Lower lobe of right lung (tissue), 2 donors: ENCODE measurements around the gene KRT86. TPM values are rescaled to one million over a fixed set of nuclear protein-coding genes. Genes with fewer than 3 reads are reported as not detected.
"Not testable (repeated sequence)": the region's sequence is repeated elsewhere in the genome, so short reads cannot be mapped to it uniquely, and the experiment has no call there.

Source experiments
- ATAC-seq, 2 donors: fragments of 200-7000 bp; cut with Tn5 transposase; one replicate each; pipeline ENCODE4 v1.9.1; 2020 to 2022; ENCODE audit warnings: mild to moderate bottlenecking in 2 of 2, moderate library complexity in 2 of 2
- DNase-seq: peaks from one replicate; pipeline ENCODE4 v3.0.0-alpha.2; 2020
- H3K27ac ChIP-seq: fragments of 200-600 bp; one replicate; pipeline ENCODE4 v1.8.0; 2022
- H3K27me3 ChIP-seq: fragments of 200-600 bp; one replicate; pipeline ENCODE4 v1.8.0; 2022; ENCODE audit warnings: low read depth
- H3K36me3 ChIP-seq: fragments of 200-600 bp; one replicate; pipeline ENCODE4 v1.8.0; 2022; ENCODE audit warnings: mild to moderate bottlenecking
- H3K4me1 ChIP-seq: fragments of 200-600 bp; one replicate; pipeline ENCODE4 v1.8.0; 2022
- H3K4me3 ChIP-seq: fragments of 200-600 bp; one replicate; pipeline ENCODE4 v1.8.0; 2022; ENCODE audit warnings: mild to moderate bottlenecking
- H3K9me3 ChIP-seq: fragments of 200-600 bp; one replicate; pipeline ENCODE4 v1.8.0; 2022
- CTCF ChIP-seq: fragments of 200-600 bp; IDR thresholded peaks from one replicate; pipeline ENCODE4 v1.8.0; 2022; ENCODE audit warnings: antibody characterized with exemption, mild to moderate bottlenecking
- intact Hi-C: fragments of 100-400 bp; cut with DNase I; formaldehyde crosslinking; loops from one replicate; pipeline ENCODE4 v1.11.0; 2022
- total RNA-seq: library from RNA; stranded (reverse); fragmentation: NEBNext Ultra II Directional; extraction: Animal tissue kit (Norgen Biotek cat#: 25700); gene quantifications from one replicate; pipeline ENCODE4 v1.2.1, GENCODE V29; 2021
- donor health status: DM: no; HTN: yes; CAD: no; lungs with severe emphysema.

The KRT86 gene
- total RNA-seq, 1 donor from 2014 or later = 0.74 TPM

DNA sequence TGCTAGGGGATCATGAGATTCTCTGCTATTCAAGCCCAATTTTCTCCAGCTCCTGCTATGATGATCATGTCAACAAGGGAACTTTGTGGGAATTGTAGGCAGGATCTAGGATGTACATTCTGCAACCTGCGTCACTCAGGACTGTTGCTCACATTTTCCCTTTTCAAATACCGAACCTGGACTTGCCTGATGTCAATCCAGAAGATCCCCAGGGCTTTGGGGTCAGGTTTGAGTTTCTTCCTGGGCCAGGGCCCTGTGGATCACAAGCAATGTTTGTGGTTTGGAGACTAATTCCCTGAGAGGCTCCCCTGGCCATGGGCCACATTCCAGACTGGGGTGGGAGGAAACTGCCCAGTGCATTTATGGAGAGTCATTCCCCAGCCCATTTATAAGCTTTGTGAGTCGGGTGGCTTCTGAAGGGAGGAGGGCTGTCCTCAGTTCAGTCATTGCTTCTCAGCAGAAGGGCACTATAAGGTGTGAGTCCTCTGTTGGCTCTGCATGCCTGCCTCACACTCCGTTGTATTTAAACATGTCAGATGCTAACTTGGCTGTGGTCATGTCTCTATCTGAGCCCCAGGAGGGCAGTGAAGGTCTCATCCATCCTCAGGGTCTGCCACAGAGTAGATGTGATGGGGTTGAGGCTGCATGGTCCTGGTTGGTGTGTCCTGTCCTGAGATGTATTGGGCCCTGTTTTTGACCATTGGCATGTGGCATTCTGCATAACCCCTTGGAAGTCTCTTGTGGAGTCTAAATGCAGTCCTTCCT is 6.5 kb downstream of the KRT86 start:
- Histone ChIP-seq H3K4me3 (no peak overlapping the region), H3K36me3 (no peaks in the 10 kb centered on the region), H3K4me1 (peaks cover 30% of the 10 kb centered on the region), H3K27me3 (peaks cover 7% of the 10 kb centered on the region), H3K9me3 (no peaks in the 10 kb centered on the region), H3K27ac (peak overlapping the region; percentile 82)
- intact Hi-C loops = no loop called here
- DNase-seq (peak; percentile 77), ATAC-seq (peak; percentile 69 to 75)
- no peak for TF ChIP-seq CTCF

DNA sequence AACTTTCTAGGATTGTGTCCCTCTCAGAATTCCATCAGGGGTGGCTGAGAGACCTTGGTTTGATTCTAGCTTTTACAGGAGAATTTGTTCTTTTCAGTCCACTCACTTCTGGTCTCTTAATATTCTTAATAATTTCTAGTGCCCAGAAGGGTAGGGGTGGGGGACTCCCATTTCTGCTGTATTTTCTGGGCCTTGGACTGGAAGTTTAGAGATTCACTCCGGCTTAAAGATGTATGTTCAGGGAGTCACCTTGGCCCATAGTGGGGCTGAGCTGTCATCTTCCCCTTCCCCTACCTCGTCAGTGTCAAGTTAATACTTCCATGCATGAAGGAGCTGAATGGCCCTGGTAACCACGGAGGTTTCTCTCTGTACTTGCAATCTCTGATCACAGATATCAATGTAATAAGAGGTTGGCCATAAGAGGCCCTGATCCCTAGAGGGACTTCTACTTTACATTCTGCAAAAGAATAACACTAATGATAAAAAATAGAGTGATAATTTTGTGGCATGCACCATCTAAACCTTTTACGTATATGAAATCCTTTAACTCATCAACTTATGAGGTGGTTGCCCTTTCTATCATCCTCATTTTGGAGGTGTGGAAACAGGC is 10.2 kb downstream of the KRT86 start:
- no peak for ATAC-seq
- H3K27me3 ChIP-seq = no peaks in the 10 kb centered on the region
- H3K36me3 ChIP-seq = no peaks in the 10 kb centered on the region
- no peak overlapping the region for H3K27ac ChIP-seq
- no peak for DNase-seq
- H3K4me1 ChIP-seq = peaks cover 19% of the 10 kb centered on the region
- no peak overlapping the region for H3K4me3 ChIP-seq
- H3K9me3 ChIP-seq = no peaks in the 10 kb centered on the region
- intact Hi-C loops = no loop called here
- TF ChIP-seq CTCF = no peak

- no peaks in the 10 kb centered on the region for H3K36me3 ChIP-seq
- H3K4me1 ChIP-seq = peaks cover 13% of the 10 kb centered on the region
- intact Hi-C loops = no loop called here
- H3K9me3 ChIP-seq = no peaks in the 10 kb centered on the region
- H3K27me3 ChIP-seq = no peaks in the 10 kb centered on the region
- no peak for TF ChIP-seq CTCF
- DNase-seq (no peak), ATAC-seq (no peak)
- H3K27ac ChIP-seq = no peak overlapping the region
- H3K4me3 ChIP-seq = no peak overlapping the region
Measured at GRCh38 chr12:52285172-52285745, 10.8 kb downstream of the KRT86 start.

GRCh38 chr12:52285851-52286530 is 11.5 kb downstream of the KRT86 start:
- DNase-seq = no peak

GRCh38 chr12:52286857-52287785 is 12.7 kb downstream of the KRT86 start:
- intact Hi-C loops, H3K27me3 ChIP-seq, H3K36me3 ChIP-seq, DNase-seq, H3K4me3 ChIP-seq, H3K4me1 ChIP-seq, H3K9me3 ChIP-seq, ATAC-seq, H3K27ac ChIP-seq: not testable (repeated sequence)

More at GRCh38 chr12:52285851-52286530, 11.5 kb downstream of the KRT86 start:
- Histone ChIP-seq H3K27ac (no peak overlapping the region), H3K9me3 (no peaks in the 10 kb centered on the region), H3K4me1 (peaks cover 6% of the 10 kb centered on the region), H3K27me3 (no peaks in the 10 kb centered on the region), H3K4me3 (no peak overlapping the region), H3K36me3 (no peaks in the 10 kb centered on the region)
- no peak for ATAC-seq
- intact Hi-C loops = no loop called here
- TF ChIP-seq CTCF = no peak

DNA sequence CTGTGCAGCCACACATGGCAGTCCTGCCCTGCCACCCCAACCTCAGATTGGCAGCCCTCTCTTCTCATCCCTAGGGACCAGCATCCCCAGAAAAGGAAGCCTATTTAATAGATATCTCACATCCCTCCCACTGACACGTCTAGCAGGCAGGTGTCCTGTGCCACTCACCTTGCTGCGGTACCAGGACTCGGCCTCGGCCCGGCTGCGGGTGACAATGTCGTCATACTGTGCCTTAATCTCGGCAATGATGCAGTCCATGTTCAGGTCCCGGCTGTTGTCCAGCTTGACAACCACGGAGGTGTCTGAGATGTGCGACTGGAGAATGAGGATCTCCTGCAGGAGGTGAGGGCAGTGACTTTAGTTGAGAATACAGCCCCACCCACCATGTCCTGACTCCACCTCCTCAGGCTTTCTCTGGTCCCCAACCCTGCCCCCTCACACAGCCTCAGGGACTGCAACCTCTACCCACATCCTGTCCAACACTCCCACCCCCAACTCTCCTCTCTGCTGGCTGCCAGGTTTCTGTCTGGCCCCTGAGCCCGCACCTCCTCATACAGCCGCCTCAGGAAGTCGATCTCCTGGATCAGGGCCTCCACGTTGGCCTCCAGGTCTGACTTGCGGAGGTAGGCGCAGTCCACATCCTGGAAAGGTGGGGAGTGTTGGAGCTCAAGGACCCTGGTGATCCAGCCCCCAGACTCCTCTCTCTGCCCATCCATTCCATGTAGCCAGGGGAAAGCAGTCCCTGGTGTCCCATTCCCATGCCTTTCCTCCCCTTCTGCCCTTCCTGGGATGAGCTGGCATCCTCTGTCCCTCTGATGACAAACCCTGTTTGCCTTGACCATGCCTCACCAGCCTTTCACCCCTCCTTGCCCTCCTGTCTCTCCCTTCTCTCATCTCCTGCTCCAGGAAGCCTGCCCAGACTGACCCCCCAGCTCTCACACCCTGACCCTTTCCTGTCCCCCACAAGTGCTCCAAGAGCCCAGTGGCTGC is 13.7 kb downstream of the KRT86 start:
- peaks cover 13% of the 10 kb centered on the region for H3K27me3 ChIP-seq
- DNase-seq, H3K27ac ChIP-seq, H3K9me3 ChIP-seq, H3K4me1 ChIP-seq, H3K4me3 ChIP-seq, H3K36me3 ChIP-seq, intact Hi-C loops: not testable (repeated sequence)
- ATAC-seq = peak in 1 of 2 donors; percentile 26

DNA sequence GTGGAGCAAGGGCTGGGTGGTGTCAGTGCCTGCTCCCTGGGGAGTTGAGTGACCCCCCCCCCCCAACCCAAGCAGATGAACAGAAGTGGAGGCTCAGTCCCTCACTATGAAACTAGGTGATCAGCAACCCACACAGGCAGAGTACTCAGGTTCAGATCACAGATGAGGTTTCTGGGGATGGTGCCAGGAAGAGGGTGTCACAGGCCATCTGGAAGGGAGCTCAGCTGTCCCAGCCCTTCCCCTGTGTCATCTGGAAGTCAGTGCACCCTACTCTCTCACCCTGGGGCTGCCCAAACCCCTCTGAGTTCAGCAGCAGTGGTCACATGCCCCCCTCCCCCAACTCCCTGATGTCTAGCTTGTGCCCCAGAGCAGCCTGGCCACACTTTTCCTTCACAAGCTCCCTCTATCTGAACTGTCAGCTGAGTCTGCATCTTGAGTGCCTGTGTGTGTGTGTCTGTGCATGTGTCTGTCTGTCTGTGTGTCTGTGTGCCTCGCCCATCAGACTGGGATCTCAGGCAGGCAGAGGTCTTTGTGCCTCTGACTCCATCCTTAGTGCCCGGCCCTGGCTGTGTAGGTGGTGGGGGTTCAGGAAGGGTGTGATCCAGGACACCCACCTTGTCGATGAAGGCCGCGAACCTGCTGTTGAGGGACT is 16.2 kb downstream of the KRT86 start:
- ATAC-seq, H3K4me1 ChIP-seq, H3K4me3 ChIP-seq, intact Hi-C loops, H3K36me3 ChIP-seq, H3K27ac ChIP-seq, H3K9me3 ChIP-seq, DNase-seq: not testable (repeated sequence)
- H3K27me3 ChIP-seq = peaks cover 13% of the 10 kb centered on the region
